ENCODE results near the gene MAPK8. TPM values are rescaled to one million over a fixed set of nuclear protein-coding genes. Genes with fewer than 3 reads are reported as not detected.

MAPK8 gene
- polyA plus RNA-seq, 1 experiment = 31.2 TPM

- ChIA-PET CTCF (no interaction called here), POLR2A (no interaction called here)
- Histone ChIP-seq H3K4me3 (ENCODE audit: low read depth, low read length) (no peak overlapping the region), H3K27me3 (ENCODE audit: control insufficient read depth, insufficient read depth, low read length) (no peaks in the 10 kb centered on the region), H3K36me3 (ENCODE audit: control insufficient read depth, insufficient read depth, low read length) (no peaks in the 10 kb centered on the region)
- TF ChIP-seq, protein P1, sequence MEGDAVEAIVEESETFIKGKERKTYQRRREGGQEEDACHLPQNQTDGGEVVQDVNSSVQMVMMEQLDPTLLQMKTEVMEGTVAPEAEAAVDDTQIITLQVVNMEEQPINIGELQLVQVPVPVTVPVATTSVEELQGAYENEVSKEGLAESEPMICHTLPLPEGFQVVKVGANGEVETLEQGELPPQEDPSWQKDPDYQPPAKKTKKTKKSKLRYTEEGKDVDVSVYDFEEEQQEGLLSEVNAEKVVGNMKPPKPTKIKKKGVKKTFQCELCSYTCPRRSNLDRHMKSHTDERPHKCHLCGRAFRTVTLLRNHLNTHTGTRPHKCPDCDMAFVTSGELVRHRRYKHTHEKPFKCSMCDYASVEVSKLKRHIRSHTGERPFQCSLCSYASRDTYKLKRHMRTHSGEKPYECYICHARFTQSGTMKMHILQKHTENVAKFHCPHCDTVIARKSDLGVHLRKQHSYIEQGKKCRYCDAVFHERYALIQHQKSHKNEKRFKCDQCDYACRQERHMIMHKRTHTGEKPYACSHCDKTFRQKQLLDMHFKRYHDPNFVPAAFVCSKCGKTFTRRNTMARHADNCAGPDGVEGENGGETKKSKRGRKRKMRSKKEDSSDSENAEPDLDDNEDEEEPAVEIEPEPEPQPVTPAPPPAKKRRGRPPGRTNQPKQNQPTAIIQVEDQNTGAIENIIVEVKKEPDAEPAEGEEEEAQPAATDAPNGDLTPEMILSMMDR (IDR thresholded peaks at IDR 0.05; ENCODE audit: insufficient read depth, low read depth, low read length) = no peak
- DNase-seq (ENCODE audit: low read depth) = no peak
Measured at GRCh38 chr10:48412933-48413332, 106.5 kb downstream of the MAPK8 start.

DNA sequence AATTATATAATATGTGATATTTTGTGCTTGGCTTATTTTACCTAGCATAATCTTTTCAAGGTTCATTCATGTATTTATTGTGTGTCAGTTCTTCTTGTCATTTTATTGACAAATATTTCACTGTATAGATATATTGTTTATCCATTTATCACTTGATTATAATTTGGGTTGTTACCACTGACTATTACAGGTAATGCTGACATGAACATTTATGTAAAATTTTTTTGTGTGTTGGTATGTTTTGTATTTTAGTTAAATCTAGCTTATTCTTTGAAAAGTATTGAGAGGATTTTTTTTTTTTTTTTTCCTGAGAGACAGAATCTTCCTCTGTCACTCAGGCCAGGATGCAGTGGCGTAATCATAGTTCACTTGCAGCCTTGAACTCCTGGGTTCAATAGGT, 107.7 kb downstream of the MAPK8 start:
- no peak overlapping the region for H3K4me3 ChIP-seq (ENCODE audit: low read depth, low read length)
- ChIA-PET POLR2A (no interaction called here), CTCF (interaction anchor here (0.6 kb wide), 1 partner anchor 17 kb away, joined by 3 read pairs; no protein-coding TSS in a partner anchor)
- no peak for DNase-seq (ENCODE audit: low read depth)
- TF ChIP-seq, protein P1 (IDR thresholded peaks at IDR 0.05; ENCODE audit: insufficient read depth, low read depth, low read length) = no peak
- no peaks in the 10 kb centered on the region for H3K36me3 ChIP-seq (ENCODE audit: control insufficient read depth, insufficient read depth, low read length)
- H3K27me3 ChIP-seq (ENCODE audit: control insufficient read depth, insufficient read depth, low read length) = no peaks in the 10 kb centered on the region

- H3K27me3 ChIP-seq (ENCODE audit: control insufficient read depth, insufficient read depth, low read length) = no peaks in the 10 kb centered on the region
- ChIA-PET POLR2A (no interaction called here), CTCF (no interaction called here)
- TF ChIP-seq, protein P1 (IDR thresholded peaks at IDR 0.05; ENCODE audit: insufficient read depth, low read depth, low read length) = no peak
- DNase-seq (ENCODE audit: low read depth) = no peak
- H3K4me3 ChIP-seq (ENCODE audit: low read depth, low read length) = no peak overlapping the region
- no peaks in the 10 kb centered on the region for H3K36me3 ChIP-seq (ENCODE audit: control insufficient read depth, insufficient read depth, low read length)
Measured at GRCh38 chr10:48414778-48415177, 108.3 kb downstream of the MAPK8 start.

DNA sequence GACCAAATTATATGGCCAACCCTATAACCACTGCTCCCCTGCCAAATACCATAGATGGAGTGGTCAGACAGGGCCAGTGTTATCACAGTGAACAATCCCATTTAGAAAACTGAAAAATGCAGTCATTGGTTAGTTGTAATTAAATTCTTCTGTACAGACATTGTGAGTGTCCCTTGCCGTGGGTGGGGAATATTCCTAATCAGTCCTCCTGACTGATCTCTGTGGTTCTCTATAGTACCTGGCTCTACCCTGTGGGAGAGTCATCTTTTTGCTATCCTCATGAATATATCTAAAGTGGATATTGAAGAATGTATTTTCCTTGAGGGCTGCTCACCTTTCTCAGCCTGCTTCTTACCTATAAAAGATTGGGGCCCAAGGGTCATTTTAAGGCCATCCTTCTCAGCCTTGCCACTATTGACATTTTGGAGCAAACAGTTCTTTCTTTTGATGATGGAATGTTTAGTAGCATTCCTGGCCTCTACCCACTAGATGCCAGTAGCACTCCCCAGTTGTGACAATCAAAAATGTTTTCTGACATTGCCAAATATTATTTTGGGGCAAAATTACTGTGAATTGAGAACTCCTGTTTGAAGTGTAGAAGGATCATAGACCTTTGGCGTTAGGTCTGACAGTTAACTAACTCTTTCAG, 110.2 kb downstream of the MAPK8 start:
- ChIA-PET CTCF (interaction anchor here (1.0 kb wide), 1 partner anchor 8 kb away, joined by 3 read pairs; no protein-coding TSS in a partner anchor), POLR2A (no interaction called here)
- no peak for DNase-seq (ENCODE audit: low read depth)
- no peaks in the 10 kb centered on the region for H3K27me3 ChIP-seq (ENCODE audit: control insufficient read depth, insufficient read depth, low read length)
- H3K4me3 ChIP-seq (ENCODE audit: low read depth, low read length) = no peak overlapping the region
- TF ChIP-seq, protein P1 (IDR thresholded peaks at IDR 0.05; ENCODE audit: insufficient read depth, low read depth, low read length) = 0 out of 2 replicates have a peak, but pooled peaks have one; percentile 2
- H3K36me3 ChIP-seq (ENCODE audit: control insufficient read depth, insufficient read depth, low read length) = no peaks in the 10 kb centered on the region

DNA sequence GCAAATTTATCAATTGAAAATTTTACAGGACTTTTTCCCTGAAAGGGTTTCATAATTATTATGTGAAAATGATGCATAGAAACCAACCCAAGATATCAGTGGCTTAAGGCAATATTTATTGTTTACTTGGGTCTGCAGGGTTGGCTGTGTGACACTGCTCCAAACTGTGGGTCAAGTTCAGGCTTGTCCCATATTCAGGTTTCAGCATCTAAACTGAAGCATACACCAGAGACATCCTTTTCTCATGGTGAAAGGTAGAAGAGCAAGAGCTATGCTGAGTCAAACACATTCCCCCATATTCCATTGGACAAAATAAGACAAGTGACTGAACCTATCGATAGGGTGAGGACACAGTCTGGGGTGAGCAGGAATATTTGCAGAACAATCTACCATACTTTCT, 110.9 kb downstream of the MAPK8 start:
- TF ChIP-seq, protein P1 (IDR thresholded peaks at IDR 0.05; ENCODE audit: insufficient read depth, low read depth, low read length) = no peak
- POLR2A ChIA-PET = interaction anchor here (0.5 kb wide), 1 partner anchor 35 kb away, joined by 3 read pairs; no protein-coding TSS in a partner anchor

More for the DNA sequence above, 110.9 kb downstream of the MAPK8 start:
- Histone ChIP-seq H3K4me3 (ENCODE audit: low read depth, low read length) (no peak overlapping the region), H3K27me3 (ENCODE audit: control insufficient read depth, insufficient read depth, low read length) (no peaks in the 10 kb centered on the region), H3K36me3 (ENCODE audit: control insufficient read depth, insufficient read depth, low read length) (no peaks in the 10 kb centered on the region)
- CTCF ChIA-PET = no interaction called here
- no peak for DNase-seq (ENCODE audit: low read depth)

Data from BJ (cell line).